IMR-90 (cell line): Measurements from ENCODE around the gene DSTYK. TPM values are rescaled to one million over a fixed set of nuclear protein-coding genes. Genes with fewer than 3 reads are reported as not detected.

Experiments used
- ATAC-seq: fragments of 200-7000 bp; cut with Tn5 transposase; 2 replicates; pipeline ENCODE4 v1.9.1; 2020; ENCODE audit warnings: low read depth, mild to moderate bottlenecking, moderate library complexity
- BruUV-seq: library from RNA; stranded (reverse); fragments of 400-500 nt; replicated peaks from 2 replicates; lab custom pipeline; 2021; lab: Mats Ljungman, UMichigan
- CTCF ChIA-PET: fragments of 300-600 bp; formaldehyde crosslinking; extraction: SDS; loops from one replicate; lab custom pipeline; 2021; ENCODE audit warnings: antibody characterized with exemption; lab: Yijun Ruan, JAX
- POLR2A ChIA-PET: fragments of 300-600 bp; sonication (Branson Sonifier 250); formaldehyde crosslinking; loops from one replicate; lab custom pipeline; 2022; ENCODE audit warnings: antibody characterized with exemption; ENCODE audit not compliant: unreplicated experiment; lab: Charles Lee
- DNase-seq: peaks from one replicate; pipeline ENCODE4 v3.0.0; 2013
- H2AFZ ChIP-seq: replicated peaks from 2 replicates; pipeline ENCODE3; 2013; ENCODE audit warnings: low read length, mild to moderate bottlenecking; ENCODE audit not compliant: poor library complexity
- H2AK5ac ChIP-seq: 2 replicates; pipeline ENCODE4 v1.6.1; 2013; ENCODE audit warnings: low read depth, low read length, inconsistent platforms
- H2AK9ac ChIP-seq: replicated peaks from 2 replicates; pipeline ENCODE3; 2013; ENCODE audit warnings: mild to moderate bottlenecking, low read depth, low read length, moderate library complexity; ENCODE audit not compliant: poor library complexity
- H2BK120ac ChIP-seq: 2 replicates; pipeline ENCODE4 v1.6.1; 2013; ENCODE audit warnings: low read depth, low read length, inconsistent platforms
- H2BK15ac ChIP-seq: 3 replicates; pipeline ENCODE4 v1.6.1; 2013; ENCODE audit warnings: low read depth, low read length, inconsistent platforms
- H2BK20ac ChIP-seq: 2 replicates; pipeline ENCODE4 v1.6.1; 2013; ENCODE audit warnings: low read depth, mild to moderate bottlenecking, inconsistent platforms, low read length, moderate library complexity
- H2BK5ac ChIP-seq: 2 replicates; pipeline ENCODE4 v1.6.1; 2013; ENCODE audit warnings: mild to moderate bottlenecking, low read depth, low read length, inconsistent platforms; ENCODE audit not compliant: poor library complexity, severe bottlenecking
- H3K14ac ChIP-seq: replicated peaks from 2 replicates; pipeline ENCODE4 v1.6.1; 2013; ENCODE audit warnings: low read depth, low read length, inconsistent platforms
- H3K18ac ChIP-seq: 2 replicates; pipeline ENCODE4 v1.6.1; 2013; ENCODE audit warnings: low read depth, low read length, control low read depth
- H3K23ac ChIP-seq: 2 replicates; pipeline ENCODE4 v1.6.1; 2013; ENCODE audit warnings: low read depth, low read length, inconsistent platforms
- H3K27ac ChIP-seq: 2 replicates; pipeline ENCODE4 v1.5.1; 2013; ENCODE audit warnings: mild to moderate bottlenecking, control low read depth, low read length; ENCODE audit not compliant: insufficient read depth
- H3K27me3 ChIP-seq: 2 replicates; pipeline ENCODE4 v1.6.1; 2013; ENCODE audit warnings: low read length; ENCODE audit not compliant: control insufficient read depth, insufficient read depth
- H3K36me3 ChIP-seq: 2 replicates; pipeline ENCODE4 v1.6.1; 2013; ENCODE audit warnings: low read length, mixed read lengths; ENCODE audit not compliant: control insufficient read depth, insufficient read depth
- H3K4ac ChIP-seq: 2 replicates; pipeline ENCODE4 v1.6.1; 2013; ENCODE audit warnings: low read depth, low read length, inconsistent platforms
- H3K4me1 ChIP-seq: 2 replicates; pipeline ENCODE4 v1.6.1; 2013; ENCODE audit warnings: low read length, mixed read lengths; ENCODE audit not compliant: control insufficient read depth, insufficient read depth
- H3K4me2 ChIP-seq: 2 replicates; pipeline ENCODE4 v1.6.1; 2013; ENCODE audit warnings: low read depth, mild to moderate bottlenecking, control low read depth, low read length, moderate library complexity
- H3K4me3 ChIP-seq: 2 replicates; pipeline ENCODE4 v1.5.1; 2013; ENCODE audit warnings: low read depth, mild to moderate bottlenecking, control low read depth, low read length, moderate library complexity; ENCODE audit not compliant: insufficient read depth
- H3K56ac ChIP-seq: 2 replicates; pipeline ENCODE4 v1.6.1; 2013; ENCODE audit warnings: low read length, inconsistent platforms; ENCODE audit not compliant: insufficient read depth; ENCODE audit errors: extremely low read depth
- H3K79me1 ChIP-seq, 2 experiments: 2 replicates each; pipeline ENCODE4 v1.6.1; 2013; ENCODE audit warnings: low read length in 2 of 2, inconsistent platforms in 1 of 2, low read depth in 1 of 2
- H3K9ac ChIP-seq: 2 replicates; pipeline ENCODE4 v1.6.1; 2013; ENCODE audit warnings: low read depth, low read length, control low read depth
- H3K9me1 ChIP-seq: 2 replicates; pipeline ENCODE4 v1.6.1; 2013; ENCODE audit warnings: low read length, inconsistent platforms; ENCODE audit not compliant: insufficient read depth
- H3K9me3 ChIP-seq: 2 replicates; pipeline ENCODE4 v1.6.1; 2013; ENCODE audit warnings: low read length; ENCODE audit not compliant: control insufficient read depth, insufficient read depth
- H4K20me1 ChIP-seq: 2 replicates; pipeline ENCODE4 v1.6.1; 2013; ENCODE audit warnings: low read length, inconsistent platforms; ENCODE audit not compliant: insufficient read depth
- H4K5ac ChIP-seq: 2 replicates; pipeline ENCODE4 v1.6.1; 2013; ENCODE audit warnings: mild to moderate bottlenecking, low read depth, low read length, control low read depth
- H4K8ac ChIP-seq, 2 experiments: 2 replicates each; pipeline ENCODE4 v1.6.1; 2013; ENCODE audit warnings: low read depth in 2 of 2, low read length in 2 of 2, control low read depth in 1 of 2, inconsistent platforms in 1 of 2
- H4K91ac ChIP-seq: 2 replicates; pipeline ENCODE4 v1.6.1; 2013; ENCODE audit warnings: low read depth, low read length, inconsistent platforms; ENCODE audit not compliant: insufficient read depth
- BHLHE40 ChIP-seq: fragments of 150-350 bp; IDR thresholded peaks from 2 replicates; pipeline ENCODE4 v1.6.1; 2016; ENCODE audit warnings: mild to moderate bottlenecking, low read depth, low read length
- MAFK ChIP-seq: IDR thresholded peaks from 2 replicates; pipeline ENCODE4 v1.6.1; 2012; ENCODE audit warnings: low read depth, low read length, improper control_type of control experiment
- MXI1 ChIP-seq: IDR thresholded peaks from 2 replicates; pipeline ENCODE4 v1.6.1; 2012; ENCODE audit warnings: low read depth, mild to moderate bottlenecking, low read length, moderate library complexity, borderline replicate concordance
- RCOR1 ChIP-seq: IDR thresholded peaks from 2 replicates; pipeline ENCODE4 v1.6.1; 2012; ENCODE audit warnings: mild to moderate bottlenecking, low read length, improper control_type of control experiment; ENCODE audit not compliant: insufficient replicate concordance
- RFX5 ChIP-seq: IDR thresholded peaks from 2 replicates; pipeline ENCODE4 v1.8.0; 2012; ENCODE audit warnings: low read depth, mild to moderate bottlenecking, low read length, moderate library complexity
- WGBS, 2 experiments: methylation state at CpG; one replicate each; pipeline versions ENCODE4 v1.1.5 to v1.1.7; 2013; ENCODE audit warnings: missing lambda C conversion rate in 2 of 2; ENCODE audit not compliant: insufficient read length in 1 of 2; ENCODE audit errors: extremely low coverage in 2 of 2; 5-methylcytosine and 5-hydroxymethylcytosine counted together
- dilution Hi-C: fragments of 300-500 bp; cut with HindIII; formaldehyde crosslinking; loops from one replicate; pipeline ENCODE4 v1.14.3; 2018; ENCODE audit warnings: low sequenced_read_pairs; ENCODE audit not compliant: unreplicated experiment
- in situ Hi-C: fragments of 300-500 bp; cut with MboI; formaldehyde crosslinking; loops from 3 replicates; pipeline ENCODE4 v1.14.3; 2019; ENCODE audit warnings: low sequenced_read_pairs, inconsistent platforms, mixed read lengths
- intact Hi-C: fragments of 100-400 bp; cut with micrococcal nuclease; formaldehyde crosslinking; loops from 2 replicates; pipeline ENCODE4 v1.10.0; 2022
- polyA plus RNA-seq, 3 experiments: library from polyadenylated mRNA; depleted of rRNA; stranded (reverse); fragments of >200 nt; gene quantifications; 2 replicates each; pipeline ENCODE4 v1.2.3, GENCODE V29; 2012; ENCODE audit warnings: low replicate concordance in 1 of 3
- total RNA-seq: library from RNA; depleted of rRNA; stranded (reverse); fragments of >200 nt; gene quantifications from 2 replicates; pipeline ENCODE4 v1.2.3, GENCODE V29; 2012

DSTYK gene
- total and polyA plus RNA-seq, 2 of the 4 experiments (the other 2 are of a cell fraction): 8.0 to 18.3 TPM

- Histone ChIP-seq H2AFZ (no peak overlapping the region), H3K27ac (no peak overlapping the region), H3K4me3 (no peak overlapping the region), H2AK5ac (no peak overlapping the region), H2AK9ac (no peak overlapping the region), H3K9me1 (peaks cover 4% of the 10 kb centered on the region; the same call in 1 of the 2 replicates), H2BK15ac (no peak overlapping the region), H3K4me2 (no peak overlapping the region), H4K91ac (no peak overlapping the region), H2BK5ac (no peak overlapping the region), H4K20me1 (no peaks in the 10 kb centered on the region; the same call in 1 of the 2 replicates), H3K4me1 (peaks cover 10% of the 10 kb centered on the region), H2BK20ac (no peak overlapping the region), H3K79me1 (no peaks in the 10 kb centered on the region; a peak in 1 of 4 replicates), H3K23ac (no peak overlapping the region), H3K9ac (no peak overlapping the region), H2BK120ac (no peak overlapping the region), H3K56ac (no peak overlapping the region), H3K4ac (no peak overlapping the region), H3K14ac (no peak overlapping the region), H3K9me3 (no peaks in the 10 kb centered on the region), H4K5ac (no peak overlapping the region), H3K27me3 (no peaks in the 10 kb centered on the region), H3K36me3 (no peaks in the 10 kb centered on the region), H4K8ac (no peak overlapping the region), H3K18ac (no peak overlapping the region)
- ChIA-PET POLR2A (no interaction called here), CTCF (interaction anchor here (0.8 kb wide), 2 partner anchors 10 to 23 kb away, joined by 3 read pairs; no protein-coding TSS in a partner anchor)
- WGBS, 2 experiments: no CpG with 5 or more reads among the region's 3 CpGs
- no peak for ATAC-seq
- no peak for TF ChIP-seq MXI1
- TF ChIP-seq RCOR1: no peak
- no peak for TF ChIP-seq RFX5
- TF ChIP-seq MAFK: no peak
- no peak for TF ChIP-seq BHLHE40
- BruUV-seq: no TSS peak
- no peak for DNase-seq
- in situ Hi-C loops (no loop called here), intact Hi-C loops (no loop called here), dilution Hi-C loops (no loop called here)
Measured at GRCh38 chr1:205232945-205233397, 21.5 kb upstream of the DSTYK start.
